ELF-1 (cell line): ENCODE results near the gene NEUROD4.
A peak's percentile ranks its signal among the peaks of the same experiment; 100 is the strongest.
"Not testable (repeated sequence)": the region's sequence is repeated elsewhere in the genome, so short reads cannot be mapped to it uniquely, and the experiment has no call there.

Experiments used
- DNase-seq: peaks from one replicate; pipeline ENCODE4 v3.0.0-alpha.2; 2016; ENCODE audit warnings: low read depth, low spot score

The NEUROD4 gene, protein sequence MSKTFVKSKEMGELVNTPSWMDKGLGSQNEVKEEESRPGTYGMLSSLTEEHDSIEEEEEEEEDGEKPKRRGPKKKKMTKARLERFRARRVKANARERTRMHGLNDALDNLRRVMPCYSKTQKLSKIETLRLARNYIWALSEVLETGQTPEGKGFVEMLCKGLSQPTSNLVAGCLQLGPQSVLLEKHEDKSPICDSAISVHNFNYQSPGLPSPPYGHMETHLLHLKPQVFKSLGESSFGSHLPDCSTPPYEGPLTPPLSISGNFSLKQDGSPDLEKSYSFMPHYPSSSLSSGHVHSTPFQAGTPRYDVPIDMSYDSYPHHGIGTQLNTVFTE

DNA sequence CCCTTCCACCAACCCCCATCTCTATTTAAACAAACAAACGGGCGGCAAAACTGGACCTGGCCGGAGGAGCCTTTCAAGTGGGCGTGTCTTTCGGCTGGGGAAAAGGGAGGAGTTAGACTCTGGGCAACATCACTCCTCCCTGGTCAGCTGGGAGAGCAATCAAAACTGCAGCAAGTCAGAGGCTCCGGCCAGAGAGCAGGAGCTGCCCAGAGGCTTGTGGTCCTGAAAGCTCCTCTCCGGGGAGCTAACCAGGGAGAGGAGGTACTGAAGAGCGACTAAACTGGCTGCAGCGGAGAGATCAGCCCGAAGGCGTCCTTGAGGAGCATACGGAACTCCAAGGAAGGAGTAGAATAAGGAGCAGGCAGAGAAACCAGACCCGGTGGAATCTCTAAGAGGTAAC is at the start of gene NEUROD4:
TSS of gene NEUROD4 (plus strand) at position 191 of the 400 bp plus-strand sequence. CDS start 6,466 bp downstream, outside the sequence.
- peak; percentile 98 for DNase-seq

- no peak for DNase-seq
Measured at GRCh38 chr12:54970741-54971140, 49.0 kb upstream of the NEUROD4 start.

- no peak for DNase-seq
Measured at GRCh38 chr12:54973556-54973955, 46.2 kb upstream of the NEUROD4 start.

GRCh38 chr12:54974279-54974678 is 45.5 kb upstream of the NEUROD4 start:
- DNase-seq = no peak

- no peak for DNase-seq
Measured at GRCh38 chr12:54975272-54975671, 44.5 kb upstream of the NEUROD4 start.

DNA sequence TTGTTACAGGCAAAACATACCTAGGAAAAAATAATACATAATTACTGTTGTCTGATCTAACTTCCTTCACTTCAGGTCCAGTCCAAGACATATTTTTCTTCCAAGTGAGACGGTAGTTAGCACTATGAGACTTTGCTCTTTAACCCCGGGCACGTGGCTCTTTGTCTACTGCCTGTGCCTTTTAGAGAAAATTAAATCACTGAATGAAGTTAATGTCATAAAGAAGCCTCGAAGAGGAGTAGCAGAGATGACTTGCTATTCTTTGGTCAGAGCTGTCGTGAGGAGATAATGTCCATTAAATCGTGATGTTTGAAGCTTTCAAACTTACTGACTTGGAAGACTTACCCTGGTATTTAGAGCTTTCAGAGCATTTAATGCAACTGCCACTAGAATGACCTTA is 43.9 kb upstream of the NEUROD4 start:
- DNase-seq = no peak

GRCh38 chr12:54977155-54977554 is 42.6 kb upstream of the NEUROD4 start:
- DNase-seq = no peak

DNA sequence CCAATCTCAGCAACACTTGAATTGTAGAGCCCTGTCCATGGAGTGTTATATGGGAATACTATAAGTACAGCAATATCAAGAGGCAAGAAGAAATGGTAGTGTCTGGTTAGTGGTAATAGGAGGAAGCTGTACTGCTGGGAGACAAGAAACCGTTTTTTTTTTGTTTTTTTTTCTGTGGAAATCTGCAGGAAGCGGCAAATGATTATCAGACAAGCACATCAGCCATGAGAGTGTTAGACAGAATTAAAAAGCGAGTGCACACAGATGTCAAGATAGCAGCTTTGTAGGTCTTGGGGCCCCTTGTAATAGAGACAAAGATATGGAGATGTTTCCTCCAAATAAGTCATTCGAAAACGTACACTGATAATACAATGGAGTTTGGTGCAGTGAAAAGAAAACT is 41.9 kb upstream of the NEUROD4 start:
- no peak for DNase-seq

DNA sequence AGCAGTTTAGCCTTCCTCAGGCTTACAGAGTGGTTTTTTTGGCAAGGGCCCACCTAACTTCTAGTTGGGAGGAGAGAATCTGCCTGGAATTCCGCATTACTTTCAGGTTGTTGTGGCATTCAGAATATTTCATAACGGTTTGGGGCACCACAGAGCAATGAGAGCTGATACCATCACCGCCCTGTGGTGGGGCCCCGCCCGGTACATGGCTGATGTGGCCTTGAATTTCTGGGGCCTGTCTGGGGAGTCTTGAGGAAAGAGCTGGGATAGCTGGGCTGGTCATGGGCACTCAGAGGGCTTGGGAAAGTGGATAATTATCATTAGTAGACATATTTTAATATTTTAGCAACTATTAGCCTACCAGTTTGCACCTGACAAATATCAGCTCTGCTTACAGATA is 39.4 kb upstream of the NEUROD4 start:
- DNase-seq = no peak

DNA sequence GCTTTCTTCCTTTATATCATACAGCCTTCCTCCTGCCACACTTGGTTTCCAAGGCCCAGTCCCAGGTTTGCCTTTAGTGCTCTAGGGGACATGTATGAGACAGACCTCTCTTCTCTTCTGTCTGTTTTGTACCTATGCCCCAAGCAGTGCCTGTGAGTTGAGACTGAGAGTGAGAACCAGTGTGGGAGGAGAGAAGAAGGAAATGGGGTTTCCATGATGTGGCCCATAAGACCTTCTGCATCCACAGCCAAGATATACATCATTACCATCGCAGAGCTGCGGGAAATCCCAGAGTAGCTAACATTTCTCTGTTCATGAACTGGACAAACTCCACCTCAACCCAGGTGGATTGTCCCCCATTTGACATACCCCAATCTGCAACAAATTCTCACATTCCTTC is 38.0 kb upstream of the NEUROD4 start:
- DNase-seq = no peak

DNA sequence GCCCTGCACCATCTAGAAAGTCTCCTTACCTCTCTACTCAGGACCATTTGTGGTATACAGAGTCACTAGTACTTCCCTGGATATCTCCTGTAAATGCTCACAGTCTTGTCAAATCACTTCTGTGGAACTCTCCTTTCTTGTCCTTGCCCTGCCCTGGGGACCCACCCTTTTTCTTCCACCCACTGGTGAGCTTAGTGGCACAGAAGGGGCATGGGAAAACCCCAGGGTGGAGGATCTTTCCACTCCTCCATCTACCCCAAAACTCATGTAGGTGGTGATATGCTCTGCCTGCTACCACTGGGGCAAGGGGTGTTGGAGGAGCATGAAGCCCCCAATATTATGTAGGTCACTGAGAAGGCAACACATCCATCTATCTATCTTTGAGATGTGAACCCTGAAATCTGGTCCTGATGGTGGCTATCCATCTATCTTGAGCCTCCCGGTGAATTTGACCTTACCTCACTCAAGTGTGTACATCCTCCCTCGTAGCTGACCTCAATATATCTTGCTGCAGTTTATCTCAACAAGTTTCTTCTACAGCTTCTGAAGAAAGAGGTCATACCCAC is 36.2 kb upstream of the NEUROD4 start:
- no peak for DNase-seq

- no peak for DNase-seq
Measured at GRCh38 chr12:54984658-54985376, 35.0 kb upstream of the NEUROD4 start, which contains the start of gene TESPA1. TSS of gene TESPA1 (minus strand) at chr12:54984762. CDS start at chr12:54974562, 10,200 bp downstream.

- DNase-seq = not testable (repeated sequence)
Measured at GRCh38 chr12:54986773-54987172, 33.0 kb upstream of the NEUROD4 start.

DNA sequence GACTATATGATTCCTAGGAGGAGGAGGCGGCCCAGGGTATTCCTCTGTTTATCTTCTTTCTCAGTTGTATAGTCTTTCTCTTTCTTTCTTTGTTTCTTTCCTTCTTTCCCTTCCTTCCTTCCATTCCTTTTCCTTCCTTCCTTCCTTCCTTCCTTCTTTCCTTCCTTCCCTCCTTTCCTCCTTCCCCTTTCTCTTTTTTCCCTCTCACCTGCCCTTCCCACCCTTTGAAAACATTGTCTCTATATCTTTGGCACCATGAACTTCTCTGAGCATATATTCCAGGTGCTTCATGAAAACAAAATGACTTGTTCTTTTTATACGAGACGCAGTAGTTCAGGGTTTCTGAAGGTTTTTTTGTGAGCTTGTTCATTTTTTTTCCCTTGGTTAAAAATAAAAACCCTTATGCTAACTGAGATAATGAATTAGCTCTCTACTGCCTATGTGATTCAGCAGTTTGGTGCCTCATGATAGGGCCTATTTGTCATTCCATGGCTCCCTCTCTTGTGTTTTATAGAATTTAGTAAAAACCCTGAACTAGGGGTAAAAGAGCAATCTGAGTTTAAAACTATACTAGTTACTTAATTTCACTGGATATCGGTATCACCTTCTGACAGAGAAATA is 32.1 kb upstream of the NEUROD4 start:
- no peak for DNase-seq

- DNase-seq = no peak
Measured at GRCh38 chr12:54988402-54989054, 31.2 kb upstream of the NEUROD4 start.

- no peak for DNase-seq
Measured at GRCh38 chr12:54989829-54990228, 29.9 kb upstream of the NEUROD4 start.

- no peak for DNase-seq
Measured at GRCh38 chr12:54991161-54991990, 28.4 kb upstream of the NEUROD4 start.

GRCh38 chr12:54991991-54992375 is 27.8 kb upstream of the NEUROD4 start:
- no peak for DNase-seq

GRCh38 chr12:54993181-54993835 is 26.5 kb upstream of the NEUROD4 start:
- peak; percentile 32 for DNase-seq

GRCh38 chr12:54996205-54996604 is 23.6 kb upstream of the NEUROD4 start:
- DNase-seq = no peak
